Thymus (tissue), 11 donors: ENCODE measurements around the gene SCN5A. TPM values are rescaled to one million over a fixed set of nuclear protein-coding genes. Genes with fewer than 3 reads are reported as not detected.

Experiments used
- DNase-seq, 9 donors: peaks; one replicate each; pipeline ENCODE4 v3.0.0-alpha.2; 2013; ENCODE audit warnings: low spot score in 9 of 9, low read depth in 6 of 9, missing footprints in 1 of 9
- H3K27ac ChIP-seq, 2 donors: one replicate each; pipeline ENCODE4 v1.5.1; 2013; ENCODE audit warnings: control low read depth in 1 of 2, low read depth in 1 of 2, low read length in 1 of 2, mild to moderate bottlenecking in 1 of 2, moderate library complexity in 1 of 2
- H3K27me3 ChIP-seq, 2 donors: one replicate each; pipeline ENCODE4 v1.5.1; 2013; ENCODE audit warnings: low read length in 1 of 2; ENCODE audit not compliant: control insufficient read depth in 2 of 2, insufficient read depth in 1 of 2
- H3K36me3 ChIP-seq, 2 donors: one replicate each; pipeline ENCODE4 v1.5.1; 2013; ENCODE audit warnings: low read length in 1 of 2, mild to moderate bottlenecking in 1 of 2, moderate library complexity in 1 of 2; ENCODE audit not compliant: control insufficient read depth in 2 of 2, insufficient read depth in 2 of 2
- H3K4me1 ChIP-seq, 2 donors: one replicate each; pipeline ENCODE4 v1.5.1; 2013; ENCODE audit warnings: low read length in 2 of 2; ENCODE audit not compliant: control insufficient read depth in 2 of 2, insufficient read depth in 2 of 2
- H3K4me3 ChIP-seq, 2 donors: one replicate each; pipeline ENCODE4 v1.5.1; 2013; ENCODE audit warnings: low read length in 2 of 2, control low read depth in 1 of 2, mild to moderate bottlenecking in 1 of 2
- H3K9me3 ChIP-seq, 2 donors: one replicate each; pipeline ENCODE4 v1.5.1; 2013; ENCODE audit warnings: low read length in 1 of 2, mild to moderate bottlenecking in 1 of 2; ENCODE audit not compliant: control insufficient read depth in 2 of 2, insufficient read depth in 1 of 2
- WGBS: extraction: QIAGEN DNeasy Blood & Tissue Kit; methylation state at CpG from one replicate; pipeline ENCODE4 v1.1.7; 2013; 5-methylcytosine and 5-hydroxymethylcytosine counted together
- polyA plus RNA-seq: library from polyadenylated mRNA; stranded (reverse); fragments of 200-250 nt; gene quantifications from one replicate; pipeline ENCODE4 v1.2.3, GENCODE V29; 2013
- total RNA-seq: library from RNA; stranded (reverse); fragments of 120-200 nt; gene quantifications from one replicate; pipeline ENCODE4 v1.2.4, GENCODE V29; 2013
- donor health status: healthy.

Gene SCN5A
- total and polyA plus RNA-seq, 2 donors: 0.05 to 0.09 TPM

- peaks cover 5 to 9% of the 10 kb centered on the region in 2 donors for H3K4me1 ChIP-seq
- H3K36me3 ChIP-seq: no peaks in the 10 kb centered on the region
- H3K4me3 ChIP-seq: no peak overlapping the region
- no peak for DNase-seq
- peaks cover 0 to 7% of the 10 kb centered on the region in 2 donors for H3K9me3 ChIP-seq
- H3K27ac ChIP-seq: no peak overlapping the region
- WGBS: 94% methylated on average over 7 of the region's 7 CpGs
- H3K27me3 ChIP-seq: peaks cover 28 to 48% of the 10 kb centered on the region in 2 donors
These were observed 4.8 kb downstream of the SCN5A start for GRCh38 chr3:38644662-38645053.

- H3K4me3 ChIP-seq: no peak overlapping the region
- no peaks in the 10 kb centered on the region for H3K36me3 ChIP-seq
- H3K27ac ChIP-seq: no peak overlapping the region
- peaks cover 3 to 7% of the 10 kb centered on the region in 2 donors for H3K4me1 ChIP-seq
- peaks cover 0 to 7% of the 10 kb centered on the region in 2 donors for H3K9me3 ChIP-seq
- 94% methylated on average over 7 of the region's 7 CpGs for WGBS
- no peak for DNase-seq
- peaks cover 23 to 46% of the 10 kb centered on the region in 2 donors for H3K27me3 ChIP-seq
These were observed 5.3 kb downstream of the SCN5A start for GRCh38 chr3:38644016-38644661.

GRCh38 chr3:38643592-38643991 is 5.9 kb downstream of the SCN5A start:
- peaks cover 17 to 40% of the 10 kb centered on the region in 2 donors for H3K27me3 ChIP-seq
- WGBS: 92% methylated on average over 5 of the region's 5 CpGs
- DNase-seq: no peak
- H3K27ac ChIP-seq: no peak overlapping the region
- H3K9me3 ChIP-seq: peaks cover 0 to 7% of the 10 kb centered on the region in 2 donors
- H3K36me3 ChIP-seq: no peaks in the 10 kb centered on the region
- no peak overlapping the region for H3K4me3 ChIP-seq
- H3K4me1 ChIP-seq: peaks cover 0 to 2% of the 10 kb centered on the region in 2 donors

GRCh38 chr3:38643090-38643489 is 6.4 kb downstream of the SCN5A start:
- H3K9me3 ChIP-seq: peaks cover 0 to 7% of the 10 kb centered on the region in 2 donors
- H3K27me3 ChIP-seq: peaks cover 14 to 35% of the 10 kb centered on the region in 2 donors
- no peak for DNase-seq
- no peak overlapping the region for H3K27ac ChIP-seq
- no peak overlapping the region for H3K4me3 ChIP-seq
- no peaks in the 10 kb centered on the region for H3K4me1 ChIP-seq
- WGBS: 94% methylated on average over 8 of the region's 8 CpGs
- no peaks in the 10 kb centered on the region for H3K36me3 ChIP-seq

- Histone ChIP-seq H3K27me3 (peaks cover 3 to 20% of the 10 kb centered on the region in 2 donors), H3K36me3 (no peaks in the 10 kb centered on the region), H3K4me3 (no peak overlapping the region), H3K9me3 (peaks cover 0 to 3% of the 10 kb centered on the region in 2 donors), H3K27ac (no peak overlapping the region), H3K4me1 (no peaks in the 10 kb centered on the region)
- no peak for DNase-seq
- WGBS: 92% methylated on average over 8 of the region's 8 CpGs
These were observed 7.9 kb downstream of the SCN5A start for GRCh38 chr3:38641461-38642110.

- Histone ChIP-seq H3K27me3 (peaks cover 0 to 18% of the 10 kb centered on the region in 2 donors), H3K36me3 (no peaks in the 10 kb centered on the region), H3K27ac (no peak overlapping the region), H3K9me3 (peaks cover 0 to 3% of the 10 kb centered on the region in 2 donors), H3K4me3 (no peak overlapping the region), H3K4me1 (no peaks in the 10 kb centered on the region)
- DNase-seq: no peak
- WGBS: 85% methylated on average over 18 of the region's 18 CpGs
These were observed 8.6 kb downstream of the SCN5A start for GRCh38 chr3:38640661-38641452.

GRCh38 chr3:38638354-38638753 is 11.1 kb downstream of the SCN5A start:
- DNase-seq: no peak
- H3K36me3 ChIP-seq: no peaks in the 10 kb centered on the region
- peaks cover 0 to 10% of the 10 kb centered on the region in 2 donors for H3K27me3 ChIP-seq
- peaks cover 0 to 5% of the 10 kb centered on the region in 2 donors for H3K4me1 ChIP-seq
- H3K27ac ChIP-seq: no peak overlapping the region
- no peaks in the 10 kb centered on the region for H3K9me3 ChIP-seq
- WGBS: 91% methylated on average over 2 of the region's 2 CpGs
- H3K4me3 ChIP-seq: no peak overlapping the region

- DNase-seq: no peak
- Histone ChIP-seq H3K9me3 (no peaks in the 10 kb centered on the region), H3K4me3 (no peak overlapping the region), H3K4me1 (peaks cover 0 to 5% of the 10 kb centered on the region in 2 donors), H3K27me3 (peaks cover 0 to 9% of the 10 kb centered on the region in 2 donors), H3K36me3 (no peaks in the 10 kb centered on the region), H3K27ac (no peak overlapping the region)
- 91% methylated on average over 5 of the region's 5 CpGs for WGBS
These were observed 11.6 kb downstream of the SCN5A start for GRCh38 chr3:38637906-38638305.

- no peak for DNase-seq
- Histone ChIP-seq H3K27me3 (peaks cover 0 to 9% of the 10 kb centered on the region in 2 donors), H3K36me3 (no peaks in the 10 kb centered on the region), H3K9me3 (no peaks in the 10 kb centered on the region), H3K4me1 (peaks cover 0 to 5% of the 10 kb centered on the region in 2 donors), H3K27ac (no peak overlapping the region), H3K4me3 (no peak overlapping the region)
- WGBS: 98% methylated on average over 6 of the region's 6 CpGs
These were observed 12.6 kb downstream of the SCN5A start for GRCh38 chr3:38636881-38637280.
